GM18505 (cell line): ENCODE measurements around the gene SYNE2.

Source experiments
- ATAC-seq: cut with Tn5 transposase; IDR thresholded peaks from one replicate; pipeline ENCODE4 v1.9.1; 2021; ENCODE audit not compliant: unreplicated experiment
- POLR2A ChIP-seq: IDR thresholded peaks from 4 replicates; pipeline ENCODE4 v1.6.1; 2011; ENCODE audit warnings: borderline replicate concordance; ENCODE audit not compliant: insufficient read depth, insufficient read length; ENCODE audit errors: extremely low read depth

The SYNE2 gene

GRCh38 chr14:64213853-64214570, 361.2 kb downstream of the SYNE2 start:
- no peak for TF ChIP-seq POLR2A
- ATAC-seq, result no peak

GRCh38 chr14:64215274-64215673, 362.5 kb downstream of the SYNE2 start:
- no peak for TF ChIP-seq POLR2A
- no peak for ATAC-seq

GRCh38 chr14:64215978-64216377, 363.2 kb downstream of the SYNE2 start:
- TF ChIP-seq POLR2A, result no peak
- ATAC-seq, result no peak

- ATAC-seq, result no peak
- TF ChIP-seq POLR2A, result no peak
Measured at GRCh38 chr14:64217308-64217707, 364.5 kb downstream of the SYNE2 start.

- TF ChIP-seq POLR2A, result no peak
- ATAC-seq, result no peak
Measured at GRCh38 chr14:64217834-64218233, 365.0 kb downstream of the SYNE2 start.

- no peak for TF ChIP-seq POLR2A
- ATAC-seq, result no peak
Measured at GRCh38 chr14:64218344-64219240, 365.8 kb downstream of the SYNE2 start.

GRCh38 chr14:64220056-64220455, 367.3 kb downstream of the SYNE2 start:
- ATAC-seq, result no peak
- no peak for TF ChIP-seq POLR2A

GRCh38 chr14:64220466-64220865, 367.7 kb downstream of the SYNE2 start:
- no peak for ATAC-seq
- no peak for TF ChIP-seq POLR2A

GRCh38 chr14:64221391-64222003, 368.7 kb downstream of the SYNE2 start:
- TF ChIP-seq POLR2A, result no peak
- ATAC-seq, result no peak

- no peak for TF ChIP-seq POLR2A
- ATAC-seq, result no peak
Measured at GRCh38 chr14:64225151-64225757, 372.4 kb downstream of the SYNE2 start.

- no peak for TF ChIP-seq POLR2A
- ATAC-seq, result no peak
Measured at GRCh38 chr14:64227856-64228255, 375.1 kb downstream of the SYNE2 start.

- no peak for TF ChIP-seq POLR2A
Measured at GRCh38 chr14:64229489-64229888, 376.7 kb downstream of the SYNE2 start.

More at GRCh38 chr14:64229489-64229888, 376.7 kb downstream of the SYNE2 start:
- no peak for ATAC-seq
